ENCODE measurements around the gene NOCT.

- TF ChIP-seq POLR2A (IDR thresholded peaks at IDR 0.05; ENCODE audit: low read depth, low read length): no peak
- no peak for TF ChIP-seq POLR2AphosphoS5 (IDR thresholded peaks at IDR 0.05; ENCODE audit: low read depth, low read length)
These were observed 38.3 kb downstream of the NOCT start for GRCh38 chr4:139053909-139054308.
